HL-60 (cell line): Measurements from ENCODE around the gene GFOD1.

ENCODE experiments used
- CTCF ChIP-seq: IDR thresholded peaks from one replicate; pipeline ENCODE4 v1.5.1; 2011; ENCODE audit warnings: low read length, control low read depth, inconsistent platforms; ENCODE audit not compliant: insufficient read depth
- GABPA ChIP-seq: IDR thresholded peaks from 2 replicates; pipeline ENCODE4 v1.6.1; 2012; ENCODE audit warnings: low read depth
- POLR2AphosphoS5 ChIP-seq: IDR thresholded peaks from 2 replicates; pipeline ENCODE4 v1.6.1; 2012; ENCODE audit warnings: low read depth
- REST ChIP-seq: IDR thresholded peaks from 2 replicates; pipeline ENCODE4 v1.6.1; 2012; ENCODE audit warnings: low read depth; ENCODE audit not compliant: insufficient replicate concordance
- SPI1 ChIP-seq: IDR thresholded peaks from 2 replicates; pipeline ENCODE4 v1.6.1; 2012; ENCODE audit warnings: low read depth, mild to moderate bottlenecking, borderline replicate concordance

DNA sequence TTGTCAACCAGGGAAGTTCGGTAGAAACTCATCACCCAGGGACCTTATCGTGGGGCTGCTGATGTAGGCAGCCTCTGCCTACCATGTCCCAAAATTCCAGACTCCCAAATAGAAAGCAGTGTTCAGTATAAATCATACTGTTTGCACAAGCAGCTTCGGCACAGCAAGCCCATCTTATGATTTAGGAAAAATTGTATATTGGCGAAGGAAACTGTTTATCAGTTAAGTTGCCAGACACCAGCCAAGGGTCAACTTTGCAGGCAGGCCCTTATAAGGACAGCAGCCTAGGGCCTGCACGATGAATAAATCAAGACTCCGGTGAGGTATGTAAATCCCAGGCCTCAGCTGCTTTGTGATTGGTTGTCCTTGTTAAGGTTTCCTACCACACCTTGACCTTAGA is 36.8 kb downstream of the GFOD1 start:
- TF ChIP-seq CTCF (no peak), POLR2AphosphoS5 (no peak), GABPA (no peak), SPI1 (no peak), REST (no peak)
